A673 (cell line): ENCODE measurements around the gene FAAP100. TPM values are rescaled to one million over a fixed set of nuclear protein-coding genes. Genes with fewer than 3 reads are reported as not detected.

Experiments
- BruUV-seq: library from RNA; stranded (reverse); fragments of 400-500 nt; replicated peaks from 2 replicates; lab custom pipeline; 2021; lab: Mats Ljungman, UMichigan
- CTCF ChIA-PET: fragments of 300-600 bp; sonication (Branson Sonifier 250); formaldehyde crosslinking; loops from one replicate; lab custom pipeline; 2022; ENCODE audit warnings: antibody characterized with exemption; lab: Charles Lee
- POLR2A ChIA-PET: fragments of 300-600 bp; sonication (Branson Sonifier 250); formaldehyde crosslinking; loops from one replicate; lab custom pipeline; 2022; ENCODE audit warnings: antibody characterized with exemption; ENCODE audit not compliant: low non-redundant PET; lab: Charles Lee
- DNase-seq: peaks from one replicate; pipeline ENCODE4 v3.0.0-alpha.2; 2015; ENCODE audit warnings: low spot score
- H3K27ac ChIP-seq: fragments of 200-600 bp; sonication (generic); 2 replicates; pipeline ENCODE4 v1.5.1; 2016; ENCODE audit warnings: mixed run types, low read depth, mild to moderate bottlenecking, mixed read lengths, antibody characterized with exemption, low read length; ENCODE audit not compliant: poor library complexity, severe bottlenecking
- H3K27me3 ChIP-seq: fragments of 200-600 bp; sonication (generic); replicated peaks from 2 replicates; pipeline ENCODE4 v1.6.1; 2017; ENCODE audit warnings: mixed run types, low read depth, mild to moderate bottlenecking, mixed read lengths, antibody characterized with exemption, low read length; ENCODE audit not compliant: insufficient read depth, poor library complexity
- H3K36me3 ChIP-seq: fragments of 200-600 bp; sonication (generic); 2 replicates; pipeline ENCODE4 v1.6.1; 2016; ENCODE audit warnings: mixed run types, mild to moderate bottlenecking, mixed read lengths, antibody characterized with exemption, low read length; ENCODE audit not compliant: insufficient read depth, poor library complexity, severe bottlenecking
- H3K4me1 ChIP-seq: fragments of 200-600 bp; sonication (generic); 2 replicates; pipeline ENCODE4 v1.6.1; 2017; ENCODE audit warnings: mixed run types, mild to moderate bottlenecking, mixed read lengths, antibody characterized with exemption, low read length; ENCODE audit not compliant: insufficient read depth, poor library complexity, severe bottlenecking
- H3K4me3 ChIP-seq: fragments of 200-600 bp; sonication (generic); 2 replicates; pipeline ENCODE4 v1.5.1; 2016; ENCODE audit warnings: low read depth, mixed run types, mild to moderate bottlenecking, mixed read lengths, low read length; ENCODE audit not compliant: poor library complexity, severe bottlenecking
- H3K9me3 ChIP-seq: fragments of 200-600 bp; sonication (generic); 2 replicates; pipeline ENCODE4 v1.6.1; 2016; ENCODE audit warnings: mixed run types, low read depth, mild to moderate bottlenecking, mixed read lengths, antibody characterized with exemption, low read length; ENCODE audit not compliant: poor library complexity, severe bottlenecking
- EZH2 ChIP-seq: fragments of 200-600 bp; sonication (generic); IDR thresholded peaks from 2 replicates; pipeline ENCODE4 v1.6.1; 2017; ENCODE audit warnings: borderline replicate concordance, low read depth, mild to moderate bottlenecking, mixed read lengths, antibody characterized with exemption, low read length; ENCODE audit not compliant: poor library complexity, severe bottlenecking
- intact Hi-C: fragments of 100-400 bp; cut with micrococcal nuclease; formaldehyde crosslinking; loops from one replicate; pipeline ENCODE4 v1.10.0; 2022; ENCODE audit not compliant: unreplicated experiment
- total RNA-seq: library from RNA; stranded (reverse); gene quantifications from 2 replicates; pipeline ENCODE4 v1.2.3, GENCODE V29; 2021
- TF ChIP-seq, protein P1 (sequence below): fragments of 300-800, 200-600 bp; sonication (generic); conservative IDR thresholded peaks from 2 replicates; pipeline ENCODE4 v1.5.1; 2017; ENCODE audit warnings: low read depth, mild to moderate bottlenecking, antibody characterized with exemption, low read length, moderate library complexity, mixed read lengths

Gene FAAP100
- total RNA-seq, 1 experiment from 2014 or later: 49.4 TPM

DNA sequence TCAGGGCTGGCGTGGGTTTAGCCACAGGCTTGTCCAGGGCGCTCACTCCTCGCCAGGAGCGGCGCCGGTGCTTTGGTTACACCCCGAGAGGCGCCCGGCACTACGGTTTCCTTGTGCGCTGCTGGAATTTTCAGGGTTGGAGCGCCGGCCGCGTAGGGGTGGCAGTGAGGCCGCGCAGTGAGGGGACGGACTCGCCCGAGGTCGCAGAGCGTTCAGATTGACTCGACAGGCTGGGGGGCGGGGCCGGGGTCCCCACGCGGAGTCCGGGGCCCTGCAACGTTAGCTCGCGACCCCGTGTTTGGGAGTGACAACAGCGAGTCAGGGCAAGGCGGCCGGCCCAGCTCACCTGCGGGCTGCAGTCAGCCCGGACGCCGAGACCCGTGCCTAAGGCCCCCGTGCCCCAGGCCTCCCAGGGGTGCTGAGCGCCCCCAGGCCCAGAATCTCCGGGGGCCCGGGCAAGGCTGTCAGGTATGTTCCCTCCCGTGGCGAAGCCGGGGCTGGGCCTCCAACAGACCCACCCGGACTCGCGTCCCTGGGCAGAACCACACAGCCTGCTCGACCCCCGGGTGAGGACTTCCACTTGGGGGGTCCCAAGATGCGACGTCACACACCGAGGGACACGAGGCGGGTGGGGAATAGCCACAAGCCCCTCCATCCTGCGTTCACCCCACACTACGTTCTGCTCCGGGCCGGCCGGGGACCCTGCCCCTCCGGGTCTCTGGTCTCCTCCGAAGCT, 38.2 kb downstream of the FAAP100 start:
- DNase-seq: peak; percentile 82
- Histone ChIP-seq H3K27me3 (no peaks in the 10 kb centered on the region), H3K27ac (peak overlapping the region; percentile 99), H3K9me3 (no peaks in the 10 kb centered on the region), H3K36me3 (peaks cover 30% of the 10 kb centered on the region), H3K4me3 (peak overlapping the region; percentile 79), H3K4me1 (peaks cover 26% of the 10 kb centered on the region)
- no peak for TF ChIP-seq EZH2
- TF ChIP-seq, protein P1, sequence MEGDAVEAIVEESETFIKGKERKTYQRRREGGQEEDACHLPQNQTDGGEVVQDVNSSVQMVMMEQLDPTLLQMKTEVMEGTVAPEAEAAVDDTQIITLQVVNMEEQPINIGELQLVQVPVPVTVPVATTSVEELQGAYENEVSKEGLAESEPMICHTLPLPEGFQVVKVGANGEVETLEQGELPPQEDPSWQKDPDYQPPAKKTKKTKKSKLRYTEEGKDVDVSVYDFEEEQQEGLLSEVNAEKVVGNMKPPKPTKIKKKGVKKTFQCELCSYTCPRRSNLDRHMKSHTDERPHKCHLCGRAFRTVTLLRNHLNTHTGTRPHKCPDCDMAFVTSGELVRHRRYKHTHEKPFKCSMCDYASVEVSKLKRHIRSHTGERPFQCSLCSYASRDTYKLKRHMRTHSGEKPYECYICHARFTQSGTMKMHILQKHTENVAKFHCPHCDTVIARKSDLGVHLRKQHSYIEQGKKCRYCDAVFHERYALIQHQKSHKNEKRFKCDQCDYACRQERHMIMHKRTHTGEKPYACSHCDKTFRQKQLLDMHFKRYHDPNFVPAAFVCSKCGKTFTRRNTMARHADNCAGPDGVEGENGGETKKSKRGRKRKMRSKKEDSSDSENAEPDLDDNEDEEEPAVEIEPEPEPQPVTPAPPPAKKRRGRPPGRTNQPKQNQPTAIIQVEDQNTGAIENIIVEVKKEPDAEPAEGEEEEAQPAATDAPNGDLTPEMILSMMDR: no peak
- ChIA-PET CTCF (no interaction called here), POLR2A (interaction anchor here (0.8 kb wide), 2 partner anchors 14 to 122 kb away, joined by 3 read pairs; no protein-coding TSS in a partner anchor)
- BruUV-seq: no TSS peak
- intact Hi-C loops: loop anchor here (10.0 kb wide), 1 partner anchor 91 kb away; no protein-coding TSS in a partner anchor

DNA sequence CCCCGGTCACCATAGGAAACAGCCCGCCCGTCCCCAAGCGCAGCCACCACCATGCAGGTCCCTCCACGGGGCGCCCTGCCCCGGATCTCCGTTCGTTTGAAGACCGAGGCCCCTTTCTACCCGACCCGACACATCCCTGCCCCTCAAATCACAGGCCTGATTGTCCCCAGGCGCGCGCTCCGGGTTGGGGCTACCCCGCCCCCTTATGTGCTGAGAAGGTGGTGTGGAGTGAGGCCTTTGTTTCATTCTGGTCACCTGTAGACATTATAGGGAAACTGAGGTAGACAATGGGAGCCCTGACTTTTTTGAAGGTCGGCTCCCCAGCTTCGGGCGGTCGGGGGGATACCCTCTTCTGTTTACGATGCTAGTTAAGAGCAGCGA, 38.8 kb downstream of the FAAP100 start:
- Histone ChIP-seq H3K9me3 (no peaks in the 10 kb centered on the region), H3K4me3 (peak overlapping the region; percentile 79), H3K36me3 (peaks cover 32% of the 10 kb centered on the region), H3K4me1 (peaks cover 26% of the 10 kb centered on the region), H3K27ac (peak overlapping the region; percentile 99), H3K27me3 (no peaks in the 10 kb centered on the region)
- peak; percentile 83 for DNase-seq
- TF ChIP-seq EZH2: no peak
- TF ChIP-seq, protein P1: no peak
- CTCF ChIA-PET: interaction anchor here (0.6 kb wide), 1 partner anchor 237 kb away, joined by 4 read pairs; no protein-coding TSS in a partner anchor
- intact Hi-C loops: loop anchor here (10.0 kb wide), 1 partner anchor 91 kb away; no protein-coding TSS in a partner anchor
- BruUV-seq: no TSS peak
- POLR2A ChIA-PET: interaction anchor here (0.8 kb wide), 2 partner anchors 14 to 123 kb away, joined by 3 read pairs; no protein-coding TSS in a partner anchor

DNA sequence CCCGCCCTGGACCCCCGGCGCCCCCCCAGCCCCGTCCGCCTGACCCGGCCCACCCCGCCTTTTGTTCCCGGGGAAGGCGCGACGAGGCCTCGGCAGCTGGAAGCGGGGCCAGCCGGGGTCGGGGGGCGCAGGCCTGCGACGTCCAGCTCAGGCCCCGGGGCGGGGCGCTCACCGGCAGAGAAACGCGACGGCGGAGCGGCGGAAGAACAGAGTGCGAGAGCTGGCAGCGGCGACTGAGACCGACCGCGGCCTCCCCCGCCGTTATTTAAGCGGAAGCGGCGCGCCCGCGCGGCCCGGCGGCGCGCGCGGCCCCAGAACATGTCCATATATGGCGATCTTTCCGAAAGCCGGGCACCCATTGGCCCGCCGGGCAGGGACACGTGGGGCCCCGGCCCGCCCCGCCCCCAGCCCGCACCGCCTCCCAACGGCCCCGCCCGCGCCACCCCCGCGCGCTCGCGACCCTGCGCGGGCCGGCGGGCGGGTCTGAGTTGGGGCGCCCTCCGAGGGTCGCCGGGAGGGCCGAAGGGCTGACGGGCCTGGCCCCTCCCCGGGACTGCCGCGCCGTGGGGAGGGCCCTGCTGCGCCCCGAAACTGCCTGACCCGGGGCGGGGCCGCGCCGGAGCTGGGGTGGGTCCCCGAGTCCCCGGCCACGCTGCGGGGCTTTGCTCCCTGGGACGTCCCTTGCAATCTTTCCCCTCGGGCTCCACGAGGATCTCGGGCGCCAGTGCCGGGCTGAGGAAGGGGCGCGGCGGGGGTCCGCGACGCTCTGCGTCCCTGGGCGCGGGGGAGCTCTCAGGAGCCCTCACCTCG, 39.4 kb downstream of the FAAP100 start, which contains the start of gene ACTG1:
ACTG1 (minus strand) TSS at position 238 of the 810 bp plus-strand sequence. CDS start 445 bp downstream, outside the sequence.
- BruUV-seq: no TSS peak
- H3K9me3 ChIP-seq: no peaks in the 10 kb centered on the region
- H3K27ac ChIP-seq: peak within 1 kb of the TSS; percentile 99
- ChIA-PET CTCF (interaction anchor here (0.6 kb wide), 1 partner anchor 236 kb away, joined by 4 read pairs; no protein-coding TSS in a partner anchor), POLR2A (interaction anchor here (0.8 kb wide), 1 partner anchor 123 kb away, joined by 3 read pairs; no protein-coding TSS in a partner anchor)
- no peaks in the 10 kb centered on the region for H3K27me3 ChIP-seq
- peak; percentile 95 for DNase-seq
- H3K4me1 ChIP-seq: peaks cover 26% of the 10 kb centered on the region
- peaks cover 32% of the 10 kb centered on the region for H3K36me3 ChIP-seq
- TF ChIP-seq EZH2: no peak
- TF ChIP-seq, protein P1: no peak
- intact Hi-C loops: loop anchor here (10.0 kb wide), 1 partner anchor 92 kb away; no protein-coding TSS in a partner anchor
- peak within 1 kb of the TSS; percentile 79 for H3K4me3 ChIP-seq
